Measurements from ENCODE around the gene SLC34A1.

SLC34A1 gene

DNA sequence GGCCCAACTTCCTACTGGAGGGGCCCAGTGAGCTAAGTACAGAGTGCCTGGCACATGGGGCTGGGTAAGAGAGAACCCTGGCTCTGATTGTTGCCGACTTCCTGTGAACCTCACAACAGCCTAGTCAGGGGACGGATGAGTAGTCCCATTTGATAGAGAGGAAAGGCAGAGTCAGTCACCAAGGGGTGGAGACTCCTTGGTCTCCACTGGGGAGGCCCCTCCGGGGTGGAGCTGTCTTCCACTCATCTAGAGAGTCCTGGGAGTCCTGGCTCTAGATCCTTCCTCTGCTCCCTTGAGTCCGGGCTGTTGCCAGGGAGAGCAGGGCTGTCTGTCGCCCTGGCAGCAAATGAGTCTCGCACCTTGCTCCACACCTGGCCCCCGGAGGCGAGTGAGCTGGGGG, 50.2 kb downstream of the SLC34A1 start:
- Histone ChIP-seq H3K4me3 (ENCODE audit: extremely low read depth, insufficient read depth, low read length, poor library complexity, severe bottlenecking) (no peak overlapping the region), H3K4me1 (ENCODE audit: control insufficient read depth, insufficient read depth, low read length, poor library complexity, severe bottlenecking) (peaks cover 2% of the 10 kb centered on the region), H3K9me3 (ENCODE audit: control insufficient read depth, low read length) (no peaks in the 10 kb centered on the region), H3K36me3 (ENCODE audit: control insufficient read depth, insufficient read depth, low read length) (peaks cover 74% of the 10 kb centered on the region), H3K27ac (ENCODE audit: low read depth, low read length, severe bottlenecking) (no peak overlapping the region)
- 94 to 98% methylated on average over 6 to 8 of the region's 8 CpGs for WGBS, 2 experiments (ENCODE audit: insufficient coverage in 2 of 2)

DNA sequence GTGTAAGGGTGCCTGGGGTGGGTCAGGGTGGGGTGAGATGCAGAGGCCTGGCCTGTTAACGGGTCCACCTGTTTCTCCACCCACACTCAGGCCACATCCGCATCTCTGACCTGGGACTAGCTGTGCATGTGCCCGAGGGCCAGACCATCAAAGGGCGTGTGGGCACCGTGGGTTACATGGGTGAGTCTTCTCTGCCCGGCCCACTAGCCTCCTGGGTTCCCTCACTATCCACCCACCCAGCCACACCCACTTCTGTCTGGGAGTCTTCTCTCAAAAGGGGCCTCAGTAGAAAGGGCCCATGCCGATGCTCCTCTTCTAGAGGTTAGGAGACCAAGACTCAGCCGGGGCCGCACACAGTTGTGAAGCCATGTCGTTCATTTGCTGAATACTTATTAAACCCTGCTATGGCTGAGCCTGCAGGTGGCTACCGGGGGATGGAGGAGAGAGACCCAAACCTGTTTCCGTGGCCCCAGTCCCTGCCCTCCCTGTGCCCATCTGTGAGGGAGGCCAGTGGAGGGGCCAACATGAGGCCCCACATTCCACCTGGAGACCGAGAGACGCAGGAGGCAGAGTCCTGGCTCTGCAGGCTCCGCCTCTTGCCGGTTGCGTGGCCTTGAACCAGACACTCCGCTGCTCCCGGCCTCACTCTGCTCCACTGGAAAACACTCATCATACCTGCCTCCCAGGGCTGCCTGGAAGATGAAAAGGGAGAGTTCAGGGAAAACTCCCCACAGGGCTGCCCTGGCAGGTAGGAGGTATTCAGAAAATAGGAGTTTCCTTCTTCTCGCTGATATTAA, 50.9 kb downstream of the SLC34A1 start:
- 97% methylated on average over 11 to 17 of the region's 20 CpGs for WGBS, 2 experiments (ENCODE audit: insufficient coverage in 2 of 2)
- Histone ChIP-seq H3K36me3 (ENCODE audit: control insufficient read depth, insufficient read depth, low read length) (peaks cover 67% of the 10 kb centered on the region), H3K4me1 (ENCODE audit: control insufficient read depth, insufficient read depth, low read length, poor library complexity, severe bottlenecking) (no peaks in the 10 kb centered on the region), H3K27ac (ENCODE audit: low read depth, low read length, severe bottlenecking) (no peak overlapping the region), H3K9me3 (ENCODE audit: control insufficient read depth, low read length) (no peaks in the 10 kb centered on the region), H3K4me3 (ENCODE audit: extremely low read depth, insufficient read depth, low read length, poor library complexity, severe bottlenecking) (no peak overlapping the region)

DNA sequence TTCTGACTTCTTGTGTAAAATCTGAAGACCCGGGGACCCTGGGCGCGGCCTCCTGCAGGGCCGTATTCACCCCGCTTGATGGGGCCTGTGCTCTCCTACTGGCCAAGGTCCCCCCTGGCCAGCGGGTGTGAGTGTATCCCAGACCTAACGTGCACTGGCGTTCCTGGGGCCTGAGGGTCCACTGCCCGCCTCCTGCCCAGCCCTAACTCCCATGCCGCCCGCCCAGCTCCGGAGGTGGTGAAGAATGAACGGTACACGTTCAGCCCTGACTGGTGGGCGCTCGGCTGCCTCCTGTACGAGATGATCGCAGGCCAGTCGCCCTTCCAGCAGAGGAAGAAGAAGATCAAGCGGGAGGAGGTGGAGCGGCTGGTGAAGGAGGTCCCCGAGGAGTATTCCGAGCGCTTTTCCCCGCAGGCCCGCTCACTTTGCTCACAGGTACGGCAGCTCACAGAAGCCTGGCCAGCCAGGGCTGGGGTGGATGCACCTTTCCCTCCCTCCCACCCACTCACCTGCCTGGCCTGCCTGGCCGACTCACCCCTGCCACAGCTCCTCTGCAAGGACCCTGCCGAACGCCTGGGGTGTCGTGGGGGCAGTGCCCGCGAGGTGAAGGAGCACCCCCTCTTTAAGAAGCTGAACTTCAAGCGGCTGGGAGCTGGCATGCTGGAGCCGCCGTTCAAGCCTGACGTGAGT, 51.8 kb downstream of the SLC34A1 start:
- H3K27ac ChIP-seq (ENCODE audit: low read depth, low read length, severe bottlenecking): no peak overlapping the region
- H3K36me3 ChIP-seq (ENCODE audit: control insufficient read depth, insufficient read depth, low read length): peaks cover 68% of the 10 kb centered on the region
- WGBS, 2 experiments (ENCODE audit: insufficient coverage in 2 of 2): 95 to 97% methylated on average over 26 to 37 of the region's 37 CpGs
- no peaks in the 10 kb centered on the region for H3K4me1 ChIP-seq (ENCODE audit: control insufficient read depth, insufficient read depth, low read length, poor library complexity, severe bottlenecking)
- no peak overlapping the region for H3K4me3 ChIP-seq (ENCODE audit: extremely low read depth, insufficient read depth, low read length, poor library complexity, severe bottlenecking)
- no peaks in the 10 kb centered on the region for H3K9me3 ChIP-seq (ENCODE audit: control insufficient read depth, low read length)

DNA sequence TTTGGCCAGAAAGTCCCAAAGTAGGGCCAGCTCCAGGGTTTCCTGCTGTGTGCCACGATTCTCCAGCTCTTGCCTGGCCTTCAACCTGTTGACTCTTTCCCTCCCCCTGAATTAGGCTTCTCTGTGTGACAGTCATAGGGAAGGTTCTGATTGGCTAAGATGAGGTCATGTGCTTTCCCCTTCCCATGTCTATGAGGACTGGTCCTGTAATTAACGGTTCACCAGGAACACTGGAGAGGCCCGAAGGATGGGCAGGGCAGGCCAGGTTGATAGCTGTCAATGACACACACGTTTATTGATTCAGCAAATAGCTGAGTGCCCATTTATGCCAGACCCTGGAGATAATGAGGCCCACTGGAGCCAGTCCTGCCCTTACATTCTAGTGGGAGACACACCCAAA, 53.4 kb downstream of the SLC34A1 start:
- Histone ChIP-seq H3K27ac (ENCODE audit: low read depth, low read length, severe bottlenecking) (no peak overlapping the region), H3K36me3 (ENCODE audit: control insufficient read depth, insufficient read depth, low read length) (peaks cover 55% of the 10 kb centered on the region), H3K4me1 (ENCODE audit: control insufficient read depth, insufficient read depth, low read length, poor library complexity, severe bottlenecking) (peaks cover 2% of the 10 kb centered on the region), H3K9me3 (ENCODE audit: control insufficient read depth, low read length) (no peaks in the 10 kb centered on the region), H3K4me3 (ENCODE audit: extremely low read depth, insufficient read depth, low read length, poor library complexity, severe bottlenecking) (no peak overlapping the region)
- 77 to 80% methylated on average over 4 of the region's 4 CpGs for WGBS, 2 experiments (ENCODE audit: insufficient coverage in 2 of 2)

DNA sequence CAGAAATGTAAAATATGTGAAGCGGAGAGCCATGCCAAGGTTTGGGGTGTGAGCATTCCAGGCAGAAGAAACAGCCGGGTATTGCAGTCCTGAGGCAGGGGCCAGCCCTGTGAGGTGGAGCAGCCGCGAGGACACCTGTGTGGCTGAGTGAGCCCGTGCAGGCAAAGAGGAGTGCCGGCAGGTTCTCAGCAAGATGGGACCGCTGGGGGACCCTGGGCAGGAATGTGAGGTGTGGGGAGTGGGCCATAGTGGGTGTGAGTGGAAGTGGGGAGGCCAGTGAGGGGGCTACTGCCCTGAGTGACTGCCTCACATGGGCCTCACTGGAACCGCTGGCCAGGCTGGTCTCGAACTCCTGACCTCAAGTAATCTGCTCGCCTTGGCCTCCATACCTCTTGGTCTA, 54.2 kb downstream of the SLC34A1 start:
- no peak overlapping the region for H3K27ac ChIP-seq (ENCODE audit: low read depth, low read length, severe bottlenecking)
- H3K4me1 ChIP-seq (ENCODE audit: control insufficient read depth, insufficient read depth, low read length, poor library complexity, severe bottlenecking): peaks cover 2% of the 10 kb centered on the region
- 91 to 99% methylated on average over 7 to 9 of the region's 10 CpGs for WGBS, 2 experiments (ENCODE audit: insufficient coverage in 2 of 2)
- H3K9me3 ChIP-seq (ENCODE audit: control insufficient read depth, low read length): no peaks in the 10 kb centered on the region
- H3K4me3 ChIP-seq (ENCODE audit: extremely low read depth, insufficient read depth, low read length, poor library complexity, severe bottlenecking): no peak overlapping the region
- H3K36me3 ChIP-seq (ENCODE audit: control insufficient read depth, insufficient read depth, low read length): peaks cover 50% of the 10 kb centered on the region

DNA sequence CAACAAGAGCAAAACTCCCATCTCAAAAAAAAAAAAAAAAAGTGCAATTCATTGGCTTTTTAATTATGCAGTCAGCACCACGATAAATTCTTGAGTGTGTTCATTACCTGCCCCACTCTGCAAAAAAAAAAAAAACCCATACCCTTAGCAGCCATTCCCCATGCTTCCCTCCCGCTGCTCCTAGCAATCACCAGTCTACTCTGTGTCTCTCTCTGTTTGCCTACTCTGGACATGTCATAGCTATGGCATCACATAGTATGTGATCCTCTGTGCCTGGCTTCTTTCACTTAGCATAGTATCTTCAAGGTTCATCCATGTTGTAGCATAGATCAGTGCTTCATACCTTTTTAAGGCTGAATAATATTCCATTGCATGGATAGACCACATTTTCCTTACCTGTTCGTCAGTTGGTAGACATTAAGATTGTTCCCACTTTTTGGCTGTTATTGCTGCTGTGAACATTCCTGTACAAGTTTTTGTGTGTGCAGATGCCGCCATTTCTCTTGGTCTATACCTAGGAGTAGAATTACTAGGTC, 55.4 kb downstream of the SLC34A1 start:
- peaks cover 41% of the 10 kb centered on the region for H3K36me3 ChIP-seq (ENCODE audit: control insufficient read depth, insufficient read depth, low read length)
- no peak overlapping the region for H3K27ac ChIP-seq (ENCODE audit: low read depth, low read length, severe bottlenecking)
- 100% methylated on average over 2 to 3 of the region's 4 CpGs for WGBS, 2 experiments (ENCODE audit: insufficient coverage in 2 of 2)
- H3K9me3 ChIP-seq (ENCODE audit: control insufficient read depth, low read length): no peaks in the 10 kb centered on the region
- peaks cover 2% of the 10 kb centered on the region for H3K4me1 ChIP-seq (ENCODE audit: control insufficient read depth, insufficient read depth, low read length, poor library complexity, severe bottlenecking)
- H3K4me3 ChIP-seq (ENCODE audit: extremely low read depth, insufficient read depth, low read length, poor library complexity, severe bottlenecking): no peak overlapping the region

DNA sequence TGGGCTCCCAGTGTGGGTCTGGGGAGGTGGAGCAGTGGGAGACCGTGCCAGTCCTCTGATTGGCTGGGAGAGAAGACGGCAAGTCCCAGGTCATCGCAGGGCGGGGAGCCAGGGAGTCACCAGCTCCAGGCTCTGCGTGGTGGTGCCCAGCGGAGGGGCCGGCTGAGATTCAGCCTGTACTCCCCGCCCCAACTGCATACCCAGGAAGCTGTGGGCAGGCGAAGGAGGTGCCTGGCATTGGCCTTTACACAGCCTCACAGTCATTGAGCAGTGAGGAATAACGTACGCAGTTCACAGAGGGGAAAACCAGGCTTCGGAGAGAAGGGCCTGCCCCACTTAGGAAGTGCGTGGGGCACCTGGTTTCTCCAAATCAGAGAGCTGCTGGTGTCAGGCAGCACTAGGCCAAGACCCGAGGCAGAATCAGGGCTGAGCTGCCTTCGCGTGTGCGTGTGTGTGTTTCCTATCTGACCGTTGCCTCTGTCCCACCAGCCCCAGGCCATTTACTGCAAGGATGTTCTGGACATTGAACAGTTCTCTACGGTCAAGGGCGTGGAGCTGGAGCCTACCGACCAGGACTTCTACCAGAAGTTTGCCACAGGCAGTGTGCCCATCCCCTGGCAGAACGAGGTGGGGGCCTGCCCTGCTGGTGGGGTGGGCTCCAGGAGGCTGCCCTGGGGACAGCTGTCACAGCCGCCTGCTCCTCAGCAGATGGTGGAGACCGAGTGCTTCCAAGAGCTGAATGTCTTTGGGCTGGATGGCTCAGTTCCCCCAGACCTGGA, 56.2 kb downstream of the SLC34A1 start:
- H3K27ac ChIP-seq (ENCODE audit: low read depth, low read length, severe bottlenecking): no peak overlapping the region
- no peaks in the 10 kb centered on the region for H3K9me3 ChIP-seq (ENCODE audit: control insufficient read depth, low read length)
- H3K4me1 ChIP-seq (ENCODE audit: control insufficient read depth, insufficient read depth, low read length, poor library complexity, severe bottlenecking): peaks cover 2% of the 10 kb centered on the region
- no peak overlapping the region for H3K4me3 ChIP-seq (ENCODE audit: extremely low read depth, insufficient read depth, low read length, poor library complexity, severe bottlenecking)
- H3K36me3 ChIP-seq (ENCODE audit: control insufficient read depth, insufficient read depth, low read length): peaks cover 33% of the 10 kb centered on the region
- WGBS, 2 experiments (ENCODE audit: insufficient coverage in 2 of 2): 90 to 93% methylated on average over 24 of the region's 24 CpGs

- Histone ChIP-seq H3K36me3 (ENCODE audit: control insufficient read depth, insufficient read depth, low read length) (peaks cover 31% of the 10 kb centered on the region), H3K9me3 (ENCODE audit: control insufficient read depth, low read length) (no peaks in the 10 kb centered on the region), H3K4me1 (ENCODE audit: control insufficient read depth, insufficient read depth, low read length, poor library complexity, severe bottlenecking) (peaks cover 7% of the 10 kb centered on the region), H3K27ac (ENCODE audit: low read depth, low read length, severe bottlenecking) (no peak overlapping the region), H3K4me3 (ENCODE audit: extremely low read depth, insufficient read depth, low read length, poor library complexity, severe bottlenecking) (no peak overlapping the region)
- WGBS, 2 experiments (ENCODE audit: insufficient coverage in 2 of 2): 94 to 95% methylated on average over 23 to 24 of the region's 26 CpGs
Measured at GRCh38 chr5:177440990-177441780, 57.0 kb downstream of the SLC34A1 start.

DNA sequence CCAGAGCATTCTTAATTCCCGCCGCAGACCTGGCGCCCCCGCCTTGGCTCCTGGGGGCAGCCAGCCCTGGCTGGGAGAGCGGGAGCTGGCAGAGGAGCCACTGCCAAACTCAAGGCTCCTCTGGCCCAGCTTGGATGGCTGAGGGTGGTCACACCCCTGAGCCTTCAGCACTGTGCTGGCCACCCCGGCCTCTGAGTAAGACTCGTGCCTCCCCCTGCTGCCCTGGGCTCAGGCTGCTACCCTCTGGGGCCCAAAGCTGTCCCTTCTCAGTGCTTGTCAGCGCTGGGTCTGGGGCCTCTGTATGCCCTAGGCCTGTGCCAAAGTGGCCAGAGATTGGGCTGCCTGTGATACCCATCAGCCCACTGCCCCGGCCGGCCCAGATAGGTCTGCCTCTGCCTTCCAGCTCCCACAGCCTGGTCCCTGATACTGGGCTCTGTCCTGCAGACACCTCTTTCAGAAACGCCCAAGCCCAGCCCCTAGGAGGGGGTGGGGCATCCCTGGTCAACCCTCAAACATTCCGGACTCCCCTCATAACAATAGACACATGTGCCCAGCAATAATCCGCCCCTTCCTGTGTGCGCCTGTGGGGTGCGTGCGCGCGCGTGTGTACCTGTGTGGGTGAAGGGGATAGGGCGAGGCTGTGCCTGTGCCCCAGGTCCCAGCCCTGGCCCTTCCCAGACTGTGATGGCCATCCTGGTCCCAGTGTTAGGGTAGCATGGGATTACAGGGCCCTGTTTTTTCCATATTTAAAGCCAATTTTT, 58.0 kb downstream of the SLC34A1 start:
- Histone ChIP-seq H3K9me3 (ENCODE audit: control insufficient read depth, low read length) (no peaks in the 10 kb centered on the region), H3K36me3 (ENCODE audit: control insufficient read depth, insufficient read depth, low read length) (peaks cover 25% of the 10 kb centered on the region), H3K4me1 (ENCODE audit: control insufficient read depth, insufficient read depth, low read length, poor library complexity, severe bottlenecking) (peaks cover 8% of the 10 kb centered on the region), H3K27ac (ENCODE audit: low read depth, low read length, severe bottlenecking) (no peak overlapping the region), H3K4me3 (ENCODE audit: extremely low read depth, insufficient read depth, low read length, poor library complexity, severe bottlenecking) (no peak overlapping the region)
- 91 to 93% methylated on average over 13 to 18 of the region's 20 CpGs for WGBS, 2 experiments (ENCODE audit: insufficient coverage in 2 of 2)

All from mesodermal cell (in vitro differentiated cells).